ENCODE results near the gene PLXNB1. TPM values are rescaled to one million over a fixed set of nuclear protein-coding genes. Genes with fewer than 3 reads are reported as not detected.

Gene PLXNB1
- total RNA-seq, 2 experiments from 2014 or later, result 3.7 to 5.1 TPM

GRCh38 chr3:48397767-48398681 is 31.9 kb downstream of the PLXNB1 start:
- Mint-ChIP-seq H3K4me1 (peaks cover 3% of the 10 kb centered on the region), H3K27ac (no peak overlapping the region)
- CTCF ChIA-PET, result interaction anchor here (0.6 to 4.5 kb wide), 2 partner anchors 38 to 602 kb away, joined by 3 to 165 read pairs; no protein-coding TSS in a partner anchor

GRCh38 chr3:48395714-48396113 is 34.2 kb downstream of the PLXNB1 start:
- ChIA-PET CTCF (interaction anchor here (1.8 kb wide), 1 partner anchor 41 kb away, joined by 11 read pairs; no protein-coding TSS in a partner anchor), POLR2A (no interaction called here)
- Mint-ChIP-seq H3K4me3 (no peak overlapping the region), H3K36me3 (ENCODE audit: low read depth) (no peaks in the 10 kb centered on the region), H3K27ac (no peak overlapping the region), H3K9me3 (ENCODE audit: low read depth) (no peaks in the 10 kb centered on the region), H3K4me1 (peaks cover 3% of the 10 kb centered on the region), H3K27me3 (peaks cover 7% of the 10 kb centered on the region)
- intact Hi-C loops (cut with DNase I, micrococcal nuclease), result no loop called here
- DNase-seq, result no peak
- no peak for ATAC-seq

More at GRCh38 chr3:48397767-48398681, 31.9 kb downstream of the PLXNB1 start:
- POLR2A ChIA-PET, result no interaction called here
- intact Hi-C loops (cut with DNase I, micrococcal nuclease), result no loop called here
- no peak for ATAC-seq
- H3K4me3 Mint-ChIP-seq, result no peak overlapping the region
- no peaks in the 10 kb centered on the region for H3K9me3 Mint-ChIP-seq (ENCODE audit: low read depth)
- H3K36me3 Mint-ChIP-seq (ENCODE audit: low read depth), result no peaks in the 10 kb centered on the region
- DNase-seq, result no peak
- H3K27me3 Mint-ChIP-seq, result peaks cover 3% of the 10 kb centered on the region

GRCh38 chr3:48394391-48394790 is 35.5 kb downstream of the PLXNB1 start:
- ChIA-PET POLR2A (interaction anchor here (0.6 kb wide), 1 partner anchor 15 kb away, joined by 4 read pairs; no protein-coding TSS in a partner anchor), CTCF (interaction anchor here (0.6 to 0.7 kb wide), 2 partner anchors 29 to 513 kb away, joined by 3 to 5 read pairs; no protein-coding TSS in a partner anchor)
- no peaks in the 10 kb centered on the region for H3K36me3 Mint-ChIP-seq (ENCODE audit: low read depth)
- H3K9me3 Mint-ChIP-seq (ENCODE audit: low read depth), result no peaks in the 10 kb centered on the region
- H3K27me3 Mint-ChIP-seq, result peaks cover 9% of the 10 kb centered on the region
- intact Hi-C loops (cut with DNase I, micrococcal nuclease), result no loop called here
- DNase-seq, result no peak
- peaks cover 3% of the 10 kb centered on the region for H3K4me1 Mint-ChIP-seq
- peak; percentile 87 for ATAC-seq
- no peak overlapping the region for H3K27ac Mint-ChIP-seq
- H3K4me3 Mint-ChIP-seq, result no peak overlapping the region

GRCh38 chr3:48388966-48389365 is 40.9 kb downstream of the PLXNB1 start:
- POLR2A ChIA-PET, result no interaction called here
- intact Hi-C loops (cut with DNase I, micrococcal nuclease), result no loop called here
- ATAC-seq (no peak), DNase-seq (no peak)
- CTCF ChIA-PET, result interaction anchor here (1.6 kb wide), 1 partner anchor 47 kb away, joined by 4 read pairs; no protein-coding TSS in a partner anchor
- H3K4me3 Mint-ChIP-seq, result no peak overlapping the region
- no peak overlapping the region for H3K27ac Mint-ChIP-seq
- no peaks in the 10 kb centered on the region for H3K36me3 Mint-ChIP-seq (ENCODE audit: low read depth)
- no peaks in the 10 kb centered on the region for H3K9me3 Mint-ChIP-seq (ENCODE audit: low read depth)
- no peaks in the 10 kb centered on the region for H3K4me1 Mint-ChIP-seq
- H3K27me3 Mint-ChIP-seq, result peaks cover 12% of the 10 kb centered on the region

GRCh38 chr3:48387634-48388033 is 42.3 kb downstream of the PLXNB1 start:
- Mint-ChIP-seq H3K4me1 (no peaks in the 10 kb centered on the region), H3K4me3 (no peak overlapping the region), H3K9me3 (ENCODE audit: low read depth) (no peaks in the 10 kb centered on the region), H3K27ac (no peak overlapping the region), H3K27me3 (peaks cover 12% of the 10 kb centered on the region), H3K36me3 (ENCODE audit: low read depth) (no peaks in the 10 kb centered on the region)
- POLR2A ChIA-PET, result no interaction called here
- ATAC-seq, result no peak
- CTCF ChIA-PET, result interaction anchor here (1.9 to 2.2 kb wide), 2 partner anchors 13 to 49 kb away, joined by 6 to 10 read pairs; no protein-coding TSS in a partner anchor
- intact Hi-C loops (cut with DNase I, micrococcal nuclease), result no loop called here
- no peak for DNase-seq

GRCh38 chr3:48372862-48373435 is 56.9 kb downstream of the PLXNB1 start:
- ATAC-seq (no peak), DNase-seq (no peak)
- intact Hi-C loops (cut with DNase I, micrococcal nuclease), result no loop called here
- Mint-ChIP-seq H3K9me3 (ENCODE audit: low read depth) (no peaks in the 10 kb centered on the region), H3K27me3 (no peaks in the 10 kb centered on the region), H3K36me3 (ENCODE audit: low read depth) (no peaks in the 10 kb centered on the region), H3K27ac (no peak overlapping the region), H3K4me3 (no peak overlapping the region), H3K4me1 (no peaks in the 10 kb centered on the region)
- ChIA-PET CTCF (interaction anchor here (0.6 kb wide), 1 partner anchor 34 kb away, joined by 3 read pairs; no protein-coding TSS in a partner anchor), POLR2A (no interaction called here)

- Mint-ChIP-seq H3K36me3 (ENCODE audit: low read depth) (no peaks in the 10 kb centered on the region), H3K4me3 (no peak overlapping the region), H3K27me3 (no peaks in the 10 kb centered on the region), H3K27ac (no peak overlapping the region), H3K4me1 (no peaks in the 10 kb centered on the region), H3K9me3 (ENCODE audit: low read depth) (no peaks in the 10 kb centered on the region)
- CTCF ChIA-PET, result no interaction called here
- ATAC-seq (no peak), DNase-seq (no peak)
- intact Hi-C loops (cut with DNase I, micrococcal nuclease), result no loop called here
- POLR2A ChIA-PET, result no interaction called here
Measured at GRCh38 chr3:48372377-48372770, 57.5 kb downstream of the PLXNB1 start.

- Mint-ChIP-seq H3K4me1 (no peaks in the 10 kb centered on the region), H3K4me3 (no peak within 1 kb of the TSS), H3K27ac (no peak within 1 kb of the TSS), H3K9me3 (ENCODE audit: low read depth) (no peaks in the 10 kb centered on the region), H3K27me3 (no peaks in the 10 kb centered on the region), H3K36me3 (ENCODE audit: low read depth) (no peaks in the 10 kb centered on the region)
- ChIA-PET POLR2A (no interaction called here), CTCF (no interaction called here)
- DNase-seq (no peak), ATAC-seq (no peak)
- intact Hi-C loops (cut with DNase I, micrococcal nuclease), result no loop called here
Measured at GRCh38 chr3:48371651-48372376, 58.1 kb downstream of the PLXNB1 start, which contains the start of gene FBXW12. FBXW12 (plus strand) TSS chr3:48372219; CDS start chr3:48372768, 549 bp downstream.

GRCh38 chr3:48370333-48370713 is 59.6 kb downstream of the PLXNB1 start:
- DNase-seq (no peak), ATAC-seq (no peak)
- no peaks in the 10 kb centered on the region for H3K27me3 Mint-ChIP-seq
- H3K27ac Mint-ChIP-seq, result no peak overlapping the region
- no peak overlapping the region for H3K4me3 Mint-ChIP-seq
- H3K9me3 Mint-ChIP-seq (ENCODE audit: low read depth), result no peaks in the 10 kb centered on the region
- POLR2A ChIA-PET, result no interaction called here
- intact Hi-C loops (cut with DNase I, micrococcal nuclease), result no loop called here
- H3K36me3 Mint-ChIP-seq (ENCODE audit: low read depth), result no peaks in the 10 kb centered on the region
- no peaks in the 10 kb centered on the region for H3K4me1 Mint-ChIP-seq
- CTCF ChIA-PET, result interaction anchor here (1.1 kb wide), 1 partner anchor 30 kb away, joined by 4 read pairs; no protein-coding TSS in a partner anchor

- ChIA-PET CTCF (interaction anchor here (1.1 kb wide), 1 partner anchor 31 kb away, joined by 4 read pairs; no protein-coding TSS in a partner anchor), POLR2A (no interaction called here)
- DNase-seq, result no peak
- H3K27ac Mint-ChIP-seq, result no peak overlapping the region
- ATAC-seq, result no peak
- H3K4me3 Mint-ChIP-seq, result no peak overlapping the region
- H3K27me3 Mint-ChIP-seq, result no peaks in the 10 kb centered on the region
- H3K36me3 Mint-ChIP-seq (ENCODE audit: low read depth), result no peaks in the 10 kb centered on the region
- intact Hi-C loops (cut with DNase I, micrococcal nuclease), result no loop called here
- peaks cover 1% of the 10 kb centered on the region for H3K9me3 Mint-ChIP-seq (ENCODE audit: low read depth)
- H3K4me1 Mint-ChIP-seq, result no peaks in the 10 kb centered on the region
Measured at GRCh38 chr3:48369693-48370332, 60.1 kb downstream of the PLXNB1 start.

- no peak for ATAC-seq
- no peaks in the 10 kb centered on the region for H3K27me3 Mint-ChIP-seq
- intact Hi-C loops (cut with DNase I, micrococcal nuclease), result no loop called here
- CTCF ChIA-PET, result interaction anchor here (0.6 to 1.5 kb wide), 2 partner anchors 15 to 148 kb away, joined by 3 to 4 read pairs; no protein-coding TSS in a partner anchor
- H3K4me1 Mint-ChIP-seq, result no peaks in the 10 kb centered on the region
- H3K4me3 Mint-ChIP-seq, result no peak overlapping the region
- peaks cover 3% of the 10 kb centered on the region for H3K9me3 Mint-ChIP-seq (ENCODE audit: low read depth)
- POLR2A ChIA-PET, result no interaction called here
- no peaks in the 10 kb centered on the region for H3K36me3 Mint-ChIP-seq (ENCODE audit: low read depth)
- no peak overlapping the region for H3K27ac Mint-ChIP-seq
- DNase-seq, result no peak
Measured at GRCh38 chr3:48367201-48367600, 62.7 kb downstream of the PLXNB1 start.
